GM18508 (cell line): ENCODE data around the gene MPZL1.

Experiments used
- ATAC-seq: cut with Tn5 transposase; IDR thresholded peaks from one replicate; pipeline ENCODE4 v1.9.1; 2021; ENCODE audit warnings: moderate number of reproducible peaks; ENCODE audit not compliant: insufficient read depth, unreplicated experiment

Gene MPZL1

GRCh38 chr1:167747988-167748387 lies 26.2 kb downstream of the MPZL1 start:
- ATAC-seq: no peak

DNA sequence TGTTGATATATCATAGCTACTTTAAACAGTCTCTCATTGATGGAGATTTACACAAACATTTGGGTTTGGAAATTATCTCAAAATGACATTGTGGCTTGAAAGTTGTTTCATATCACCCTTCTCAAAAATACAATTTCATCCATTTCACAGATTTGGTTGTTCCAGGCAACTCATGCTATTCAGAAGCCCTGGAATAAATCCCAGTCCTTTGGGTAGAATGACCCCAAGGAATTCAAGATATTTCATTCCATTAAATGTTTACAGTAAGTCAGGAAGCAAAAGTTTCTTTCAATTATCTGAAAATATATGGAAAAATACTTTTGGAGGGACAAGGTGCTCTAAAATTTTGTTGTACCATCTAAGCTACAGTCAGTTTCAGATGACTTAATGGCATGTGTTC lies 27.1 kb downstream of the MPZL1 start:
- no peak for ATAC-seq

- no peak for ATAC-seq
Observed at GRCh38 chr1:167749741-167750140, 28.0 kb downstream of the MPZL1 start.

DNA sequence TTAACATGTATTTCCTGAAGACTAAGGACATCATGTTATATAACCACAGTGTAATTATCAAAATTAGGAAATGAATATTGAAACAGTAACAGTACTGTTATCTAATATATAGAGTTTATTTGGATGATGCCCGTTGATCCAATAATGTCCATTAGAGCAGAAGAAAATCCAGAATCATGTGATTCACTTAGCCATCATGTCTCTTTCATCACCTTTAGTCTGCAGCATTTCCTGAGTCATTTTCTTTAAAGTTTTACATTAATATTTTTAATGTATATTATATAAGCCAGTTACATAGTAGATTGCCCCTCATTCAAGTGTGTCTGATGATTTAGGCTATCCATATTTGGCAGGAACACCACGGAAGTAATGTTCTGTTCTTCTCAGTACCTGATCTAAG lies 28.9 kb downstream of the MPZL1 start:
- no peak for ATAC-seq

- no peak for ATAC-seq
Observed at GRCh38 chr1:167751676-167752075, 29.9 kb downstream of the MPZL1 start.

DNA sequence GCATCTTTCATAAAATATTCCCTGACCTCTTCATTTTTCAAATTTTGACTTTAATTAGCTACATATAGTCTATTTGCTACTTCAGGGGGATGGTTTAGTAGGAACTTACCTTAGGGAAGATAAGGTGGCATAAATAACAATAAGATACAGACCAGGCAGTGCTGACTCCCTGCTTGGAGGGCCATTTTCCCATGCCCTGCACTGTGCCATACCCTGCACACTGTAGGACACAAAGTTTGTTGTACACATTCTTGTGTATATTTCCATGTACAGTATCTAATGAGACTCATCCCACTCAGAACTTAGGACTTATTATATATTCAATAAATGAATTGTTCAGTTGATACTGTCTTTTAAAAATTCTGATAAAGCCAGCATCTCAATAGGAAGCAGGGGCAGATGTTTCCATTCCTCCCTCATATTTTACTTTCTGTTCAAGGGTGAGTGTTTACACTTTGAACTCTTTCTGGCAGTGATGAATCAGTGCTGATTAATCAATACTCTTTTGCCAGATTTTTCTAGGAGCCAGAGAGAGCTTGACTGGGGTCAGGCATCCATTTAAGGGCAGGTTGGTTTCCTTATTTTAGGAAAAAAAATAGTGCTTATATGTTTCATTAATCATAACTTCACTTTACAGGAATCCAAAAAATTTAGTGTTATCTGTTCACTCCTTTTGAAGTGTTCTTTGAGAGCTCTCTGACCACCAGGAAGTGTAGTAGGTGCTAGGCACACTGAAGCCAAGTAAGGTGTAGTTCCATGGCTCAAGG lies 30.6 kb downstream of the MPZL1 start:
- no peak for ATAC-seq

DNA sequence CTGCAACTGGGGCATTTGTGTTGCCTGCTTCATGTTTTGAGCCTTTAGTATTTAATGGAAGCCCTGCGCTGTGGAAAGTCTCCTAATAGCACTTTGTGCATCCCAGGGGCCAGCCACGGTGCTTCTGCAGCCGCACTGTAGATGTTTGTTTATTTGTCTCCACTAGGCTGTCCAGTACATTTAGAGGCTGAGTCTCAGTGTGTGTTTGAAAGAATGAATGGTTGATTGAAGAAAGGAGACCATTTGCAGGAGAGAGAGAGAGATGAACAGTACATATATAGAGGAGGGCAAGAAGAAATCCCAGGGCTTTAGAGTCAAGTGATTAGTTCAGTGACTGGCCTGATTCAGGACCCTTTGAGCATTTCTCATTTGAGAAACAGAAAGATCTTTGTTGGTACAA lies 33.9 kb downstream of the MPZL1 start:
- no peak for ATAC-seq

DNA sequence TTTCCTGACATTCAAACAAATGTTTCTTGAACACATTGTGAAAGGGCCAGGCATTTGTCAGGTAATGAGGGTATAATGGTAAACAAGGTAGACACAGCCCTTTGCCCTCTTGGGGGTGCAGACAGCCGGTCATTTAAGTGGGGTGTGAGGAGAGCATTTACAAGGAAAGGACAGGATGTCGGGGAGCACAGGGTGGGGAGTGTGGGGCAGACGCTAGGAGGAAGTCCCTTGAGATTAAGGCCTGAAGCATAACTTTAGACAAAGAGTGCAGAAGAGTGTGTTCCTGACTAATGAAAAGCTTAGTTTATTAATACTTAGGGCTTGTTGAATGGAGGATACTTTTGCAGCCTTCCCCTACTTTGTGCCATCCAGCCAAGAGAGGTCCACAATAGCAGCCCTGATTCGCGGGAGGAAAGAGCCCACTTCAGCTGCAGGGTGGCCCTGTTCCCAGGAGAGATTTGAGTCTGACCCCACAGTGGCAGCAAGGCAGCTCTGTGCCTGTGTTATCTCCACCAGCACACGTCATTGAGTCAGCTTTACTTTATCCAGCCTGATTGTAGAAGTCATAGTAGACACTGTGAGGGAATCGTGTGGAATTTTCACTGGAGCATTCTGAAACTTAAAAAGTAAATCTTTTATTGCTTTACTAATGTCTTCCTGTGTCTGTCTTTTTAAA lies 35.1 kb downstream of the MPZL1 start:
- no peak for ATAC-seq

DNA sequence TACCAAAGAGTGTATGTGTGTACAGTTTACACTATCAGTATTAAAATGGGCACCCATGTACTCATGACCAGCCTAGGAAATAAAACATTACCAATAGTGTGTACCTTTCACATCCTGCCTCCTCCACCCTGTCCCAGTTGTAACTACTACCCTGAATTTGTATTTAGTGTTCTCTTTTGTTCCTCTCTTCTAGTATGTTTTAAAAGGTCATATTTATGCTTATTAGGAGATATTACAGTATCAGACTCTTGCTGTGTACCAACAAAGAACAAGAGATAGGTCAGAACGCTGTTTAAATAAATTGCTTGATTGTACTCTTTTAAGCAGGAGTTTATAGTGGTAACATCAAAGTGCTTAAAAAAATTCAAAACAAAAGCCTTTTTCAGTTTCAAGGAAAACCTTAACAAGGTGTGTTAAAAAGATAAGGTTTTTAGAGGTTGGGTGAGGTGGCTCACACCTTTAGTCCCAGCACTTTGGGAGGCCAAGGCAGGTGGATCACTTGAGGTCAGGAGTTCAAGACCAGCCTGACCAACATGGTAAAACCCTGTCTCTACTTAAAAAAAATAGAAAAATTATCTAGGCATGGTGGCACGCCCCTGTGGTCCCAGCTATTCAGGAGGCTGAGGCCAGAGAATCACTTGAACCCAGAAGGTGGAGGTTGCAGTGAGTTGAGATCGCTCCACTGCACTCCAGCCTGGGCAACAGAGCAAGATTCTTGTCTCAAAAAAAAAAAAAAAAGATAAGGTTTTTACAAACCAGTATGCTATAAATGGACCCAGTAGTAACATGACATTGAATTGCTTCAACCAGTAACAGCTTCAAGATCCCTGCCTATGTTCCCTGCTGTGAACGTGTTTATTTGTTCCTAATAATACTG lies 35.9 kb downstream of the MPZL1 start:
- ATAC-seq: no peak

- ATAC-seq: no peak
Observed at GRCh38 chr1:167761400-167761799, 39.6 kb downstream of the MPZL1 start.

- ATAC-seq: no peak
Observed at GRCh38 chr1:167762061-167762746, 40.4 kb downstream of the MPZL1 start.

- no peak for ATAC-seq
Observed at GRCh38 chr1:167763525-167764220, 41.9 kb downstream of the MPZL1 start.

GRCh38 chr1:167764458-167765330 lies 42.9 kb downstream of the MPZL1 start:
- no peak for ATAC-seq

- ATAC-seq: no peak
Observed at GRCh38 chr1:167765496-167765895, 43.7 kb downstream of the MPZL1 start.

GRCh38 chr1:167766538-167766937 lies 44.8 kb downstream of the MPZL1 start:
- no peak for ATAC-seq

DNA sequence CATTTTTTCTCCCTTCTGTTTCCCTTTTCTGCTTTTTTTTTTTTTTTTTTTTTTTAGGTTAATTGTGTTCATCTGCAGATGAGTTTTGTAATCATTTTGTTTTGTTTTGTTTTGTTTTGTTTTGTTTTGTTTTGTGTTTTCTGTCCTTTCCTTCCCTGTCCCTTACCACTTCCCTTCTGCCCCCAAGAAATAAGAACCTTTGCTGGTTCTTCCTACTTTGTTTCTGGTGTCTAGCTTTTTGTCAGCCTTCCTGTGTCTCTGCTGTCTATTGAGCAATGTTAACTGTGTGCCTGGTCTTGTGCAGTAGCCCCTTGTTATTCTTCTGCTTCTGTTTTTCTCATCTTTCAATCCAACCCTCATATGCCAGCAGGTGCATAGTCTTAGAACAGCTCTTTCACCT lies 46.0 kb downstream of the MPZL1 start:
- ATAC-seq: no peak

GRCh38 chr1:167770127-167770526 lies 48.3 kb downstream of the MPZL1 start:
- no peak for ATAC-seq

GRCh38 chr1:167772436-167772835 lies 50.7 kb downstream of the MPZL1 start:
- ATAC-seq: no peak

- no peak for ATAC-seq
Observed at GRCh38 chr1:167773516-167773915, 51.7 kb downstream of the MPZL1 start.
